Measurements from ENCODE around the gene CAV3.
A peak's percentile ranks its signal among the peaks of the same experiment; 100 is the strongest.

Gene CAV3

GRCh38 chr3:8756671-8757070 is 23.1 kb downstream of the CAV3 start:
- no peak for ATAC-seq (ENCODE audit: low read depth)
- Histone ChIP-seq H3K4me3 (ENCODE audit: severe bottlenecking) (no peak overlapping the region), H3K9me3 (ENCODE audit: severe bottlenecking) (no peaks in the 10 kb centered on the region), H3K27me3 (ENCODE audit: insufficient read depth, poor library complexity, severe bottlenecking) (no peaks in the 10 kb centered on the region), H3K36me3 (ENCODE audit: low read depth) (peaks cover 5% of the 10 kb centered on the region; the same call in 1 of the 2 replicates), H3K27ac (ENCODE audit: poor library complexity, severe bottlenecking) (no peak overlapping the region), H3K4me1 (ENCODE audit: insufficient read depth, poor library complexity, severe bottlenecking) (no peaks in the 10 kb centered on the region)
- TF ChIP-seq, protein P1, sequence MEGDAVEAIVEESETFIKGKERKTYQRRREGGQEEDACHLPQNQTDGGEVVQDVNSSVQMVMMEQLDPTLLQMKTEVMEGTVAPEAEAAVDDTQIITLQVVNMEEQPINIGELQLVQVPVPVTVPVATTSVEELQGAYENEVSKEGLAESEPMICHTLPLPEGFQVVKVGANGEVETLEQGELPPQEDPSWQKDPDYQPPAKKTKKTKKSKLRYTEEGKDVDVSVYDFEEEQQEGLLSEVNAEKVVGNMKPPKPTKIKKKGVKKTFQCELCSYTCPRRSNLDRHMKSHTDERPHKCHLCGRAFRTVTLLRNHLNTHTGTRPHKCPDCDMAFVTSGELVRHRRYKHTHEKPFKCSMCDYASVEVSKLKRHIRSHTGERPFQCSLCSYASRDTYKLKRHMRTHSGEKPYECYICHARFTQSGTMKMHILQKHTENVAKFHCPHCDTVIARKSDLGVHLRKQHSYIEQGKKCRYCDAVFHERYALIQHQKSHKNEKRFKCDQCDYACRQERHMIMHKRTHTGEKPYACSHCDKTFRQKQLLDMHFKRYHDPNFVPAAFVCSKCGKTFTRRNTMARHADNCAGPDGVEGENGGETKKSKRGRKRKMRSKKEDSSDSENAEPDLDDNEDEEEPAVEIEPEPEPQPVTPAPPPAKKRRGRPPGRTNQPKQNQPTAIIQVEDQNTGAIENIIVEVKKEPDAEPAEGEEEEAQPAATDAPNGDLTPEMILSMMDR (IDR thresholded peaks at IDR 0.05; ENCODE audit: poor library complexity, severe bottlenecking): no peak
- no peak for DNase-seq (ENCODE audit: low spot score)

- Histone ChIP-seq H3K36me3 (ENCODE audit: low read depth) (no peaks in the 10 kb centered on the region), H3K27me3 (ENCODE audit: insufficient read depth, poor library complexity, severe bottlenecking) (no peaks in the 10 kb centered on the region), H3K4me3 (ENCODE audit: severe bottlenecking) (no peak overlapping the region), H3K4me1 (ENCODE audit: insufficient read depth, poor library complexity, severe bottlenecking) (no peaks in the 10 kb centered on the region), H3K27ac (ENCODE audit: poor library complexity, severe bottlenecking) (no peak overlapping the region), H3K9me3 (ENCODE audit: severe bottlenecking) (no peaks in the 10 kb centered on the region)
- TF ChIP-seq, protein P1 (IDR thresholded peaks at IDR 0.05; ENCODE audit: poor library complexity, severe bottlenecking): no peak
- DNase-seq (ENCODE audit: low spot score) (no peak), ATAC-seq (ENCODE audit: low read depth) (peak; percentile 29; the same call in 1 of the 3 replicates)
Observed at GRCh38 chr3:8757551-8758518, 24.2 kb downstream of the CAV3 start.

DNA sequence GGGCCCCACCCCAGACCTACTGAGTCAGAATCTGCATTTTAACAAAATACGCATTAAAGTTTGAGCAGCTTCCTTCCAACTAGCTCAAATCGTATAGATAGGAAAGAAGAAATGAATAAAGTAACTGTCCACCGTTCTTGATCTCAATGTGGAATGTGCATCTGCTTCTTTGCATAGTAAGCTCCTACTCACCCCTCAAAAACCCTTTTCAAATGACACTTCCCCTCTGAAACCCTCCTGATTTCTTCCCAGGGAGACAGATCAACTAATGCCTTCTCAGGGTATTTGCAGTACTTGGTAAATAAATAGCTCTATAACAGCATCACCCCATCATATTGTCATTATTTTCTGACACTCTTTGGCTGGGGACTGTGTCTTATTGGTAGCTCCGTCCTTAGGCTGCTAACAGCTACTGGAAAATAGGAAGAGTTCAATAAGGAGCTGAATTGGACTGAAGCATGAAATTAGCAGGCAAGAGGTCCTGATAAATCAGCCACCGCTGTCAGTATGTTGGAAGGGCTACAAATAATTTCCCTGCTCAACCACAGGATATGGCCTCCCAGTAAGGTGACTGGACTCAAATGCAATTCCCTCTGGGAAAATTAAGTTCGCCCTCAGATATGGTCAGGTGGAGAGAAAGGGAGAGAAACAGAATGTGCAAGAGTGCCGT is 25.6 kb downstream of the CAV3 start:
- Histone ChIP-seq H3K27ac (ENCODE audit: poor library complexity, severe bottlenecking) (no peak overlapping the region), H3K27me3 (ENCODE audit: insufficient read depth, poor library complexity, severe bottlenecking) (no peaks in the 10 kb centered on the region), H3K4me3 (ENCODE audit: severe bottlenecking) (no peak overlapping the region), H3K9me3 (ENCODE audit: severe bottlenecking) (no peaks in the 10 kb centered on the region), H3K4me1 (ENCODE audit: insufficient read depth, poor library complexity, severe bottlenecking) (no peaks in the 10 kb centered on the region), H3K36me3 (ENCODE audit: low read depth) (no peaks in the 10 kb centered on the region)
- no peak for ATAC-seq (ENCODE audit: low read depth)
- no peak for DNase-seq (ENCODE audit: low spot score)
- TF ChIP-seq, protein P1 (IDR thresholded peaks at IDR 0.05; ENCODE audit: poor library complexity, severe bottlenecking): no peak

- Histone ChIP-seq H3K4me1 (ENCODE audit: insufficient read depth, poor library complexity, severe bottlenecking) (no peaks in the 10 kb centered on the region), H3K9me3 (ENCODE audit: severe bottlenecking) (no peaks in the 10 kb centered on the region), H3K36me3 (ENCODE audit: low read depth) (no peaks in the 10 kb centered on the region), H3K27ac (ENCODE audit: poor library complexity, severe bottlenecking) (no peak overlapping the region), H3K27me3 (ENCODE audit: insufficient read depth, poor library complexity, severe bottlenecking) (no peaks in the 10 kb centered on the region), H3K4me3 (ENCODE audit: severe bottlenecking) (no peak overlapping the region)
- TF ChIP-seq, protein P1 (IDR thresholded peaks at IDR 0.05; ENCODE audit: poor library complexity, severe bottlenecking): no peak
- no peak for ATAC-seq (ENCODE audit: low read depth)
- DNase-seq (ENCODE audit: low spot score): no peak
Observed at GRCh38 chr3:8760091-8760490, 26.5 kb downstream of the CAV3 start.
